Suprapubic skin (tissue), 4 donors: ENCODE data around the gene JMJD8. TPM values are rescaled to one million over a fixed set of nuclear protein-coding genes. Genes with fewer than 3 reads are reported as not detected.

Source experiments
- DNase-seq, 2 donors: peaks; one replicate each; pipeline ENCODE4 v3.0.0-alpha.2; 2019; ENCODE audit warnings: low spot score in 2 of 2
- H3K27ac ChIP-seq: fragments of 200-600 bp; sonication (generic); one replicate; pipeline ENCODE4 v1.5.1; 2019
- H3K27me3 ChIP-seq: fragments of 200-600 bp; sonication (generic); one replicate; pipeline ENCODE4 v1.5.1; 2019
- H3K36me3 ChIP-seq: fragments of 200-600 bp; sonication (generic); one replicate; pipeline ENCODE4 v1.5.1; 2019
- H3K4me1 ChIP-seq: fragments of 200-600 bp; sonication (generic); one replicate; pipeline ENCODE4 v1.5.1; 2019
- H3K4me3 ChIP-seq: fragments of 200-600 bp; sonication (generic); one replicate; pipeline ENCODE4 v1.5.1; 2019; ENCODE audit warnings: mild to moderate bottlenecking
- H3K9me3 ChIP-seq: fragments of 200-600 bp; sonication (generic); one replicate; pipeline ENCODE4 v1.5.1; 2019
- CTCF ChIP-seq, 2 donors: fragments of 200-600 bp in 1 of 2; fragments of 450-650 bp in 1 of 2; sonication (generic) in 1 of 2; IDR thresholded peaks; one replicate each; pipeline ENCODE4 v1.5.1; 2016 to 2019; ENCODE audit warnings: antibody characterized with exemption in 2 of 2, mild to moderate bottlenecking in 1 of 2, moderate library complexity in 1 of 2
- EP300 ChIP-seq: sonication (generic); formaldehyde crosslinking; IDR thresholded peaks from one replicate; pipeline ENCODE4 v1.6.1; 2017; ENCODE audit warnings: antibody characterized with exemption
- POLR2A ChIP-seq, 2 donors: fragments of 450-650 bp; IDR thresholded peaks; one replicate each; pipeline ENCODE4 v1.6.1; 2017; ENCODE audit warnings: antibody characterized with exemption in 2 of 2, mild to moderate bottlenecking in 2 of 2, moderate library complexity in 2 of 2
- POLR2AphosphoS5 ChIP-seq, 3 donors: sonication (generic); formaldehyde crosslinking; IDR thresholded peaks; one replicate each; pipeline ENCODE4 v1.6.1; 2017; ENCODE audit warnings: antibody characterized with exemption in 3 of 3
- WGBS: methylation state at CpG from one replicate; pipeline ENCODE4 v1.1.5; 2018; 5-methylcytosine and 5-hydroxymethylcytosine counted together
- total RNA-seq, 4 donors: library from RNA; depleted of rRNA; stranded (reverse); fragments of >200 nt; gene quantifications; one replicate each; pipeline ENCODE4 v1.1.0, GENCODE V29; 2016

Gene JMJD8
- total RNA-seq, result 10 to 100 TPM; 47.0 to 87.4 (median 60.5) TPM

- Histone ChIP-seq H3K27ac (peak within 1 kb of the TSS; percentile 82), H3K9me3 (no peaks in the 10 kb centered on the region), H3K27me3 (no peaks in the 10 kb centered on the region), H3K36me3 (peaks cover 32% of the 10 kb centered on the region), H3K4me3 (peak within 1 kb of the TSS; percentile 68), H3K4me1 (peaks cover 72% of the 10 kb centered on the region)
- TF ChIP-seq POLR2A (IDR thresholded peaks at IDR 0.05) (peak in 1 of 2 donors; percentile 40), POLR2AphosphoS5 (IDR thresholded peaks at IDR 0.05) (peak in 2 of 3 donors; percentile 36 to 95), EP300 (no peak), CTCF (IDR thresholded peaks at IDR 0.05) (no peak)
- peak; percentile 98 for DNase-seq
- no CpG with 5 or more reads among the region's 91 CpGs for WGBS
Measured at GRCh38 chr16:684071-684794, at the start of gene JMJD8. TSS of gene JMJD8 (minus strand) at chr16:684334. CDS start at chr16:684319, 15 bp downstream.

- no peak overlapping the region for H3K27ac ChIP-seq
- no peak overlapping the region for H3K4me3 ChIP-seq
- DNase-seq, result no peak
- no peak for TF ChIP-seq POLR2AphosphoS5 (IDR thresholded peaks at IDR 0.05)
- TF ChIP-seq CTCF (IDR thresholded peaks at IDR 0.05), result peak in 1 of 2 donors; percentile 24
- 100% methylated on average over 7 of the region's 34 CpGs for WGBS
- no peaks in the 10 kb centered on the region for H3K9me3 ChIP-seq
- H3K4me1 ChIP-seq, result peaks cover 8% of the 10 kb centered on the region
- H3K36me3 ChIP-seq, result peaks cover 73% of the 10 kb centered on the region
- H3K27me3 ChIP-seq, result peaks cover 2% of the 10 kb centered on the region
Measured at GRCh38 chr16:733382-734207, 49.5 kb upstream of the JMJD8 start.

GRCh38 chr16:732936-733335 is 48.8 kb upstream of the JMJD8 start:
- peaks cover 7% of the 10 kb centered on the region for H3K27me3 ChIP-seq
- H3K4me3 ChIP-seq, result no peak overlapping the region
- peaks cover 71% of the 10 kb centered on the region for H3K36me3 ChIP-seq
- TF ChIP-seq POLR2A (IDR thresholded peaks at IDR 0.05) (no peak), CTCF (IDR thresholded peaks at IDR 0.05) (no peak), POLR2AphosphoS5 (IDR thresholded peaks at IDR 0.05) (no peak), EP300 (no peak)
- H3K27ac ChIP-seq, result no peak overlapping the region
- 90% methylated on average over 8 of the region's 13 CpGs for WGBS
- DNase-seq, result no peak
- H3K9me3 ChIP-seq, result no peaks in the 10 kb centered on the region
- H3K4me1 ChIP-seq, result peaks cover 12% of the 10 kb centered on the region

GRCh38 chr16:732332-732731 is 48.2 kb upstream of the JMJD8 start:
- Histone ChIP-seq H3K9me3 (no peaks in the 10 kb centered on the region), H3K4me1 (peaks cover 16% of the 10 kb centered on the region), H3K36me3 (peaks cover 65% of the 10 kb centered on the region), H3K27me3 (peaks cover 13% of the 10 kb centered on the region), H3K4me3 (no peak overlapping the region), H3K27ac (no peak overlapping the region)
- no peak for TF ChIP-seq POLR2A (IDR thresholded peaks at IDR 0.05)
- TF ChIP-seq CTCF (IDR thresholded peaks at IDR 0.05), result no peak
- no peak for TF ChIP-seq EP300
- no peak for TF ChIP-seq POLR2AphosphoS5 (IDR thresholded peaks at IDR 0.05)
- 95% methylated on average over 10 of the region's 12 CpGs for WGBS
- DNase-seq, result no peak
